ENCODE results near the gene LRRC7.

DNA sequence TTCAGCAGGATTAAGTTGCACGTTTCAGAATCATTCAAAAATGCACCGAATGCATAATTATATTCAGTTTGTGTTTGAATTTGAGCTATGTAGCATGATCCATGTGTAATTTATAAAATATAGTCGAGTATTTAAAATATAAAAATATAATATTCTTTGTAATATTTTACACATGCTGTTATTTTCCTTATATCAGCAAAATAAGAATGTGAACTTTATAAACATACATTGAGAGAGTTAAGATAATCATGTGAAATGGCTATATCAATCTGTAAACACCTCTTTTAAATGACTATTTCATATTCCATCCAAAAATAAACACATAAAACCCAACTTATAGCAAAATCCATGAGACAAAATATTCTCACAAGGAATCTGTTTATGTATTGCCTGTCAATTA, 303.7 kb downstream of the LRRC7 start:
- TF ChIP-seq, protein P1, sequence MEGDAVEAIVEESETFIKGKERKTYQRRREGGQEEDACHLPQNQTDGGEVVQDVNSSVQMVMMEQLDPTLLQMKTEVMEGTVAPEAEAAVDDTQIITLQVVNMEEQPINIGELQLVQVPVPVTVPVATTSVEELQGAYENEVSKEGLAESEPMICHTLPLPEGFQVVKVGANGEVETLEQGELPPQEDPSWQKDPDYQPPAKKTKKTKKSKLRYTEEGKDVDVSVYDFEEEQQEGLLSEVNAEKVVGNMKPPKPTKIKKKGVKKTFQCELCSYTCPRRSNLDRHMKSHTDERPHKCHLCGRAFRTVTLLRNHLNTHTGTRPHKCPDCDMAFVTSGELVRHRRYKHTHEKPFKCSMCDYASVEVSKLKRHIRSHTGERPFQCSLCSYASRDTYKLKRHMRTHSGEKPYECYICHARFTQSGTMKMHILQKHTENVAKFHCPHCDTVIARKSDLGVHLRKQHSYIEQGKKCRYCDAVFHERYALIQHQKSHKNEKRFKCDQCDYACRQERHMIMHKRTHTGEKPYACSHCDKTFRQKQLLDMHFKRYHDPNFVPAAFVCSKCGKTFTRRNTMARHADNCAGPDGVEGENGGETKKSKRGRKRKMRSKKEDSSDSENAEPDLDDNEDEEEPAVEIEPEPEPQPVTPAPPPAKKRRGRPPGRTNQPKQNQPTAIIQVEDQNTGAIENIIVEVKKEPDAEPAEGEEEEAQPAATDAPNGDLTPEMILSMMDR (conservative IDR thresholded peaks at IDR 0.05; ENCODE audit: low read depth, low read length) = no peak
- no peak for TF ChIP-seq EZH2 (IDR thresholded peaks at IDR 0.05; ENCODE audit: borderline replicate concordance, low read depth, low read length, poor library complexity, severe bottlenecking)
